HG03175 (cell line): Measurements from ENCODE around the gene PIAS1.
"Not testable (repeated sequence)": the region's sequence is repeated elsewhere in the genome, so short reads cannot be mapped to it uniquely, and the experiment has no call there.

ENCODE experiments used
- ATAC-seq: cut with Tn5 transposase; IDR thresholded peaks from one replicate; pipeline ENCODE4 v1.9.1; 2021; ENCODE audit warnings: mild to moderate bottlenecking, moderate library complexity; ENCODE audit not compliant: unreplicated experiment

Gene PIAS1

DNA sequence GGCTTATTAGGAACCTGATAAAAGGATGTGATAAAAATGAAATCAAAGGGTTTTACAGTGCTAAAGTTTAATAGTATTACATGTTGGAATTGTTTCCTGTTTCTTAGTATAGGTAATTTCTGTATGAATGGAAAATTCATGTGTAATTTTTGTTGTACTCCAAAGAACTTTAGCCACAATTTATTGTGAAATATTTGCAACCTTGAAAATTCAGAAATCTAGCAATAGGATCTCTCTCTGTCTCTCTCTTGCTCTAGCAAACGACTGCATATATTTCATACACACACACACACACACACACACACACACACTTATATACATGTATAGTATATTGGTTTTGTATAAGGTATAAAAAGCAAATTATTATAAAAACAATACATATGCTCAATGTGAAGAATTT lies 59.6 kb downstream of the PIAS1 start:
- no peak for ATAC-seq

DNA sequence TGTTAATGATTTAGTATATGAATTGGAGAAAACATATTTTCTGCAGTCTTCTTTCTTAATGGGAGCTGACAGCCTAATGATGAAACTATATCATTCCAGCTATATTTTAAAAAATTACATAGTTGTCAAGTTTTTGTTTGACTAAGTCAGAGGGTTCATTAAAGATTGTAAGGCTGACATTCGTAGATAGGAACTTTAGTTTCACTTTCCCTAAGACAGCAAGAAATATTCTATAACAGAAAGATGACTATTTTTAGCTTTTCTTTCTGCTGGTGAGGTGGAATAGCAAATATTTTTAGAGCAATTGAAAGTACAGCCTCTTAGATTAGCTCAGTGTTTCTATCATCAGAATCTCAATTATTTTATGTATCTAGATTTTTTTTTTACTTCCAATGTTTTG lies 60.2 kb downstream of the PIAS1 start:
- ATAC-seq: no peak

DNA sequence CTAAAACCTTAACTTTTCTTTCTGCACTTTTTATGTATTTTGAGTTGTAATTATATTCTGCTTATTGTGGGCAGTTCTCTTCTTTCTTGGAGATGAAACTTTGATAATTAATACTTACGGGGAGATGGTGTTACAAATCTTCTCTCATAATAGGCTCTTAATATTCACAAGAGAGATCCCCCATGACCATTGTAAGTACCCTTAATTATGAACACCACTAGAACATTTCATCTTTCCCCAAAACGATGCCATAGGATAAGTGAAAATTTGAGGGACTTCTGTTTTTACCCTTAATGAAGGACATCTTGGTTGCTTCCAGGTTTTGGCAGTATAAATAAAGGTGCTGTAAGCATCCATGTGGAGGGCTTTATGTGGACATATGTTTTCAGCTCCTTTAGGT lies 60.7 kb downstream of the PIAS1 start:
- ATAC-seq: no peak

GRCh38 chr15:68124700-68125099 lies 70.6 kb downstream of the PIAS1 start:
- ATAC-seq: no peak

GRCh38 chr15:68126396-68126795 lies 72.3 kb downstream of the PIAS1 start:
- no peak for ATAC-seq

GRCh38 chr15:68129072-68129471 lies 75.0 kb downstream of the PIAS1 start:
- ATAC-seq: no peak

DNA sequence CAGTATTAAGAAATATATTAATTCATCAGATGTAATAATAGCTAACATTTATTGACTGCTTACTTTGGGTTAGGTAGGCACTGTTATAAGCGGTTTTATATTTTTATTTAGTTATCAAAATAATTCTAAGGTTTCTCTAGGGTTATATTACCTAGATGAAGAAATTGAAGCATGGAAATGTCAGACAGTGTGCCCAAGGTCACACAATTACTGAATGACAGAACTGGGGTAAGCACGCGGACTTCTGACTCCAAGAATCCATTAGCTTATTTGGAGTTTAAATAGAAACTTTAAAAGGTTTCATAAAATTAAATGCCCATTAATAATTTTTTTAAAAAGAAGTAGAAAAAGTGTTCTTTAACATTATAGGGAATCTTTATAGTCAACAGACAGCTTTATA lies 76.7 kb downstream of the PIAS1 start:
- ATAC-seq: no peak

GRCh38 chr15:68137096-68137495 lies 83.0 kb downstream of the PIAS1 start:
- no peak for ATAC-seq

DNA sequence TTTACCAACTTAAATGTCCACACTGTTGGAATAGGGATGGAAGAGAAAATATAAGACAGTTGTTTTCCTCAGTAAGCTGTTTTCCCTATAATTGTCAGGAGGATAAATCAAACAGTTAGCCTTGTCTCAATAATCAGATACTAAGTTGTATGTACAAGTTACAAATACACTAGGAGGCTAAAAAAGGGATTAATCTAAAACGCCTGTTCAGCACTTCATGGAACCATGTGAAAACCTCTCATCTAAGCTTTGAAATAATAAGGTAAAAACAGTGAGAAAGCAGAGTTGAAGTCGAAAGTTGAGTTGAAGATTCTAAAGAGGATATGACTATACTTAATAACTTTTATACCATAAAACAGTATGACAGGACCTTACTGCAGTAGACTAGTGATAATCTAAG lies 89.0 kb downstream of the PIAS1 start:
- ATAC-seq: no peak

DNA sequence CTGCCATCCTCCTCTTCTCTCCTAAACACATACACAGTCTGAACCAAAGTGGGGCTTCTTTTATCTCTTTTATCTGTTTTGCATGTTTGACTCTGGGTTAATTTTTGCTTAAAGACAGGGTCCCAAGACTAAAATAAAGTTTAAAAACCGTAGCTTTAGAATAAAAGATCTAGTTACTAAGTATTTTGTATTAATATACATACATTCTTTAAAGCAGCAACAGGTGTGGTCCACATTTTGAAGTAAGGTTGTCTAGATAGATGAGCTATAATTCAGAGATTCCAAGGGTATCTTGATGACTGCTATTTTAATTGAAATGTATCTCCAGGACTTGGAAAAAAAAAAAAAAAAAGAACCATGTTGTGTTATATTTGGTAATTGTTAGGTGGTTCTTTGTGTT lies 89.7 kb downstream of the PIAS1 start:
- no peak for ATAC-seq

- ATAC-seq: no peak
Observed at GRCh38 chr15:68145706-68146105, 91.6 kb downstream of the PIAS1 start.

DNA sequence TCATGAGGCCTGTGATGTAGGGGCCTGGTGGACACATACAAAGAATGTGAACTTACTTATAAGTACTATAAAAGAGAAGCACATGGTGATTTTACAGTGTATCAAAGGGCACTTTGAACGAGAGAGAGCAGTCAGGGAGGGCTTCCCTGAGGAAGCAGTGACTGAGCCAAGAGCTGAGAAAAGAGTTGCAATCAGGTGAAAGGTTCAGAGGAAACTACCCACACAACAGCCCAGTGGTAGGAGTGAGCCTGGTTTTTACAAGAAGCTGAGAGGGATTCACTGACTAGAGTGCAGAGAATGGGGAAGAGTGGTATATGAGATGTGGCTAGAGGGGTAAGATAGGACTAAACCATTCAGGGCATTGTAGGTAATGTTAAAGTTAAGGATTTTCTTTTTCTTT lies 93.9 kb downstream of the PIAS1 start:
- ATAC-seq: no peak

DNA sequence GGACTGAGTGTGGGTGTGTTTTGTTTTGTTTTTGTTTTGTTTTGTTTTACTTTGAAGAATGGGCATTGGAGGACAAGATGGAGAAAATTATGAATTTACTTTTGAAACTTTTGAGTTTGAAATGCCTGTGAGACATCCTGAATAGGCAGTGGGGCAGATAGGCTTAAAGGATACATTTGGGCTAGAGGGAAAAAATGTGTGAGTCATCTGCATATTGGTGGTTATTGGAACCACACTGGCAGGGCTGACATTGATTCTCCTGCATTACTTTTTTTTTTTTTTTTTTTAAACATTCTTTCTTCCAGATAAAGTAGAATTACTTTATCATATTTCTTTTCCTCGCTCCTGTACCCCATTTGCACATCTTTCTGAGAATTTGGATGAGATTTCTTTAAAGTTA lies 94.9 kb downstream of the PIAS1 start:
- no peak for ATAC-seq

GRCh38 chr15:68150187-68150586 lies 96.1 kb downstream of the PIAS1 start:
- no peak for ATAC-seq

DNA sequence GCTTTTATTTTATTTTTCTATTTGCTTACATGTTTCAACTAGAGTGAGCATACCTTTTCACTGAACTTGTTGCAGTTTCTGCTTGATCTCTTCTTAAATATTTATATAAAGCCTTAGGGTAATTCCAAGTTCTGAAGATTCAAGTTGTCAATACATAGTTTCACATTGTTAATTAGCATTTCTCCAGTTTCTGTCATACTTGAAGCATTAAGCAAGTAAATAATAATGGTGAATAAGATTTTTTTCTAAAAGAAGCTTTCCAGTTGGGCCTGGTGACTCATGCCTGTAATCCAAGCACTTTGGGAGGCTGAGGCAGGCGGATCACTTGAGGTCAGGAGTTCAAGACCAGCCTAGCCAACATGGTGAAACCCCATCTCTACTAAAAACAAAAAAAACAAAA lies 97.2 kb downstream of the PIAS1 start:
- no peak for ATAC-seq

DNA sequence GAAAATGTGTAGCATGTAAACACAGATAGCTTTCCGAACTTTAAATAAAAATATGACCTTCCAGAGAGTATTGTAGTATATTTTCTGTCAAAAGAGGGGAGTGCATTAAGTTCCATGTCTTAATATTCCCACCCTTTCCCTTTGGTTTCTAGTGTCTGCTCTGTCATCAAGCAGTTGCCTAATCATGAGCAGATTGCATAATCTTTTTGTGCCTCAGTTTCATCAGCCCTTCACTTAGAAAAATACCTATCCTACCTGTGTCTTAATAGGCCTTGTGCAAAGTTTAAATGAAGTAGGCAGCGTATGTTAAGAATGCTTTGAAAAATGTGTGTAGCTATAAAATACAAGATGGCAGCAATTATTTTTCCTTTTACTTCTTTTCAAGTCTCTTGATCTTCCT lies 98.2 kb downstream of the PIAS1 start:
- no peak for ATAC-seq

DNA sequence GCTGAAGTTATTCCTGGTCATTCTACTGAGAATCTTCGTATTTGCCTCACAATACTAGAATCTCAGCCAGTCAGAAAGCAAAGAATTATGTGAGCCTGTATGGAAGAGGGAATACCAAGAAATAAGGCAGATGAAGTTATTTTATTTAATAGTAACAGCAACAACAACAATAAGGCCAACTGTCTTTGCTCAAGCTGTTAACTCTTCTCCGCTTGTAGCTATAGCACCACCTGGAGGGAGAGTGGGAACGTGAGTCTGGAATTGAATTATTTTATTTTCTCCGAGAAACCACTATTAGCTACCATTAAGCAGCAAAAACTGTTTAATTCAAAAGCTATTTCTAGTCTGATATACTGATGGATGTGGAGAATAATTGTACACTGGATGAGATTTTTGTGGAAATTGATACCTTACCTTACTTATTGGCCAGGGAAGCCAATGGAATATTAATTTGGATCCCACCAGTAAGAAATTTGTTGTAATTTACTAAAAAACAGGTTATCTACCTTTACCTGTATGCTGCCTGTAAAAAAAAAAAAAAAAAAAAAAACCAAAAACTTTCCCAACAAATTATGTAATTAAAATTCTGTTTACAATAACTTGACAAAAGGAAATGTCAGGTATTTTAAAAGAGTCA lies 100.9 kb downstream of the PIAS1 start:
- no peak for ATAC-seq

GRCh38 chr15:68157074-68157473 lies 103.0 kb downstream of the PIAS1 start:
- ATAC-seq: no peak

DNA sequence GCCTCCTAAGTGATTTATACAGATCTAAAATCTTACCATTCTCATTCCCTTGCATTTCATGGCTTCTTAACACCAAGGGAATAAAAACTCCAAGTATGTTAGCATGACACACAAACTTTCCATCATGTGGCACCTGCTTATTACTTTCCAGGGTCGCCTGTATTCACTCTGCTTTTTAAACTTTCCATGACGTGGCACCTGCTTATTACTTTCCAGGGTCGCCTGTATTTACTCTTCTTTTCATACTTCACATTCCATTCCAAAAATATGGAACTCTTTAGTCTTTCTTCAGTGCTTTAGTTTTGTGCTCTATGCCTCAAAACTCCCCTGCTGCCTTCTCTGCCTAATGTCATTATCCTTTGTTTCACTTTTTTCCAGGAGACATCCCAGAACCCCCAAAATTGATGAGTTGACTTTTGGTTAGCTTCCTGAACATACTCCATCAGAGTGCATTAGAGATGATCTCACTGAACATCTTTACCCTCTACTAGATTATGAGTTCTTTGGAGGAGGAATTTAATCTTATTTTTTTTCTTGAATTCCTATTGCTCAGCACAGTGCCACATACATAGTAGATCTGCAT lies 104.0 kb downstream of the PIAS1 start:
- ATAC-seq: no peak

GRCh38 chr15:68163191-68163590 lies 109.1 kb downstream of the PIAS1 start:
- ATAC-seq: no peak

- no peak for ATAC-seq
Observed at GRCh38 chr15:68166847-68167246, 112.7 kb downstream of the PIAS1 start.

GRCh38 chr15:68172037-68172436 lies 117.9 kb downstream of the PIAS1 start:
- not testable (repeated sequence) for ATAC-seq

GRCh38 chr15:68173119-68173518 lies 119.0 kb downstream of the PIAS1 start:
- no peak for ATAC-seq
